HG02973 (cell line): ENCODE results near the gene RCCD1.
A peak's percentile ranks its signal among the peaks of the same experiment; 100 is the strongest.

Experiments
- ATAC-seq: cut with Tn5 transposase; IDR thresholded peaks from one replicate; pipeline ENCODE4 v1.9.1; 2021; ENCODE audit warnings: moderate library complexity; ENCODE audit not compliant: unreplicated experiment

RCCD1 gene

DNA sequence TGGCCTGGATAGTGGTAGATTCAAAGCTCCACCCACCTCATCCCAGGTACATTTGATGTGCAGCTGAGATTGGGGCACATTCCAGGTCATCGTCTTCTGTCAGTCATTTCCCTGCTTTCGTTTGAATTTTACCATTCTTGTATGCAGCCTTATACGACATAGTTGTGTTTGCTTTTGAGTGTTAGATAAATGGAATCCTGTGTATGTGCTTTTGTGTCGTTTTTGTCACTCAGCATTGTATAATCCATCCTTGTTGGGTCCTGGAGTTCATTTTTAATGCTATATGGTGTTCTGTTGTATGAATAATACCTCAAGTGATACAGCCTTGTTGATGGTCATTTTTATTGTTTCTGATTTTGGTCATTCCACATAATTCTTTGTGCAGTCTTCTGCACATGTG lies 7.3 kb downstream of the RCCD1 start:
- no peak for ATAC-seq

DNA sequence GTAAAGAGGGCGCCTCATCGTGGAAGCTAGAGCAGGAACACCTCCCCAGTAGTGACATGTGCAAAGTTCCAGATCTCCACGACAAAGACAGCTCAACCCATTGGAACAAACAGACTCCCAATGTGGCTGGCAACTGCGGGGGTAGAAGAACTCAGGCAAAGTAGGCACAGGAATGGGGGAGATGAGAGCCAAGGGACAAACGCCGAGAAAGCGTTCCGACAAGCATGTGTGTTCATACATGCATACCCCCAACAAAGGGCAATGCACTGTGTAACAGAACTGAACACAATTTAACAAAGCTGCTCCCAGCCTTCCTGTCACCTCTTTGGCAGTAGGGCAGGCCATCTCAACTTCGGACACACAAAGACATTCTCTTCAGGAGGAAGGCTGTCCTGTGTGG lies 11.6 kb downstream of the RCCD1 start:
- ATAC-seq, result no peak

DNA sequence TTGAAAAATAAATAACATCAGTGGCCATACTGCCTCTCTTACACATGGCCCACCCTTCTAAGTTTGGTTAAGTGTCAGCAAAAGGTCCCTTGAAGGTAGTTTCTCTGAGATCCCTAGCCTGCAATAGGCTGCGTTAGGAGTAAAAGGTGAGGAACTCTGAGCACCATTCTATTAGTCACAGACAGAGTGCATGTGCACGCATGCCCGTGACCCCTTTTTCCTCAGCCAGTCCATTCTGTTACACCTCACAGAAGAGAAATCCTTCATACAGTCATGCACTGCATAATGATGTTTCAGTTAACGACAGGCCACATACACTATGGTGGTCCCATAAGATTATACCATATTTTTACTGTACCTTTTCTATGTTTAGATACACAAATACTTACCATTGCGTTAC lies 12.5 kb downstream of the RCCD1 start:
- no peak for ATAC-seq

DNA sequence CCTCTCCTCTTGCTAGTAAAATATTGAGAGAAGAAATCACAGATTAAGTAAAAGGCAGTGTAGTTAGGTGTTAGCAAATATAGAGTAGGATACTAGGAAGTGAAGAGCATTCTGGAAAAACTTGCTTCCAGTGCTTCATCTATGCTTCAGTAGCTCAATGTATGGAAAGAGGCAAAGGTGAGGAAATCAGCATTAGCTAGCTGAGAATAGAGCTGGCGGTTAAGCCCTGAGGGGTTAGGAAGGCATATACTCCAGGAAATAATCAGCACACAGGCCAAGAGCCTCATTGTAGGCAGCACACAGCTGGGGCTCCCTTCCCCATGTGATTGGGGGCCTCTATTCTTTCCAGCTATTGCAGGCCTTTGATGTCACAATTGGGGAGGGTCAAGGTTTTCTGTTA lies 13.8 kb downstream of the RCCD1 start:
- ATAC-seq, result no peak

DNA sequence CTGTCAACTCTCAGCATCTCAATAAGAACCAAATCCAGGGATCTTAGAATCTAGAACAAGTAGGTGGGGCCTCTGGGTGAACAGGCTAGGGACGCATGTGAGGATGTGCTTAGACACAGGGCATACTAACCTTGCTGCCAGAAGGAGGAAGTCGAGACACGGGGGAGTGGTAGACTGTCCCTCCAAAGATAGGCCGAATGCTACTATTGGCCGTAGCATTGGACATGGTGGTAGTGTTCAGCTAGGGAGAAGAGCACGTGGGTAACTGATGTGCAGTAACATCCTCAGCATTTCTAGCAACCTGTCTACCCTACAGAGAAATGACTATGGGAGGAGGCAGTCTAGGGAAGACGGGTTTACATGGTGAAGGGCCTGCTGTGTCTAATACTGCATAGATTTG lies 15.6 kb downstream of the RCCD1 start:
- no peak for ATAC-seq

DNA sequence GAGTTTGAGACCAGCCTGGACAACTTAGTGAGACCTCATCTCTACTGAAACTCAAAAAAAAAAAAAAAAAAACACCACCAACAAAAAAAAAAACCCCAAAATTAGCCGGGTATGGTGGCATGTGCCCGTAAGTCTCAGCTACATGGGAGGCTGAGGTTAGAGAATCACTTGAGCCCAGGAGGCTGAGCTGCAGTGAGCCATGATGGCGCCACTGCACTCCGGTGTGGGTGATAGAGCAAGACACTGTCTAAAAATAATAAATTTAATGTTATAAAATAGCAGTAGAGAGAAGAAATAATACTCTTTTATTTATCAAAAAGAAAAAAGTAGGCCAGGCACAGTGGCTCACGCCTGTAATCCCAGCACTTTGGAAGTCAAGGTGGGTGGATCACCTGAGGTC lies 17.4 kb downstream of the RCCD1 start:
- no peak for ATAC-seq

DNA sequence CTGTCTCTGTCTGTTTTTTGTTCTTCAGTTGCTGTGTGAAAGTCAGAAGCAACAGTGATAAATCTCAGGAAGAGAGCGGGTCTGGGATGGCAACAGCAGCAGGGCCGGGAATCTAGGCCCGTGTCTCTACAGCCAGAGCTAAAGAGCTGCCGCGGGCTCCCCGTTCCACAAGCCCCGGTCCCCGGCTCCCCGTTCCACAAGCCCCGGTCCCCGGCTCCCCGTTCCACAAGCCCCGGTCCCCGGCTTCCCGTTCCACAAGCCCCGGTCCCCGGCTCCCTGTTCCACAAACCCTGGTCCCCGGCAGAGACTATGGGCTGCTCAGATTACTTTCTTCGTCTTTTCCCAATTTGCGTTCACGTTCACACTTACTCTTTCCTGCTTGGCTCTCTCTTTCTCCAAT lies 19.5 kb downstream of the RCCD1 start:
- ATAC-seq, result no peak

DNA sequence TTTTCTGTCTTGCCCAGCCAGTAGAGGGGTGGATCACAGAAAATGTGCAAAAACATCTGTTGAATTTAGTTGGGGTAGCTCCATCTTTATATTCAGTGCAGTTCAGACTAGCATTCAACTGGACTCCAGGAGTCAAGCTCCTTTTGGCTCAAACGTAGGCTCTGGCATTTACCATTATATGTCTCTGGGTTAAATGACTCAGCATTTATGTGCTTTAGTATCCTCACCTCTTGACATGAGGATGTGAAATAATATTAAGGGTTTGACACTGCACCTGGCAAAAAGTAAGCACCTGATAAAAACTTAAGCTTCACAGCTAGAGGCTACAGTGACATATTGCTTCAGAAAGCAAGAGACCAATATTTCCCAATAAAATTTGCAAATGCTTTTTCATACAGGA lies 24.9 kb downstream of the RCCD1 start:
- ATAC-seq, result no peak

DNA sequence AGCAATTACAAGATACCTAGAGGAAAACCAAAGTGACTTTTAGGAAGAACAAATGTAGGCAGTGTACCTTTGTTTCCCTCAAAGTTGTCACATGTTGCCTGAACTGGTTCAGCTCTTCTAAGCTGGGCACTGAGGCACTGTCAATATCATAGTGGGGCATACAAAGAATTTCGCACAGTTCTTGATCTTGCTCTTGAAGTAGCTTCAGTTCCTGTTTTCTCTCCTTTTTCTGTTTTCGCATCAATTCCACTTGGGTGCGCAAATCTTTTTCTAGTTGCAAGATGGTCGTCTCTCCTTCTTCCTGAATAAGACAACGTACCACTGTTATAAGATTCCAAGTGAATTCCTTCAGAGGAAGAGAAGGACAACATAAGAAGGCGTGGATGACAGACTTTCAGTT lies 27.0 kb downstream of the RCCD1 start:
- peak; percentile 76 for ATAC-seq

DNA sequence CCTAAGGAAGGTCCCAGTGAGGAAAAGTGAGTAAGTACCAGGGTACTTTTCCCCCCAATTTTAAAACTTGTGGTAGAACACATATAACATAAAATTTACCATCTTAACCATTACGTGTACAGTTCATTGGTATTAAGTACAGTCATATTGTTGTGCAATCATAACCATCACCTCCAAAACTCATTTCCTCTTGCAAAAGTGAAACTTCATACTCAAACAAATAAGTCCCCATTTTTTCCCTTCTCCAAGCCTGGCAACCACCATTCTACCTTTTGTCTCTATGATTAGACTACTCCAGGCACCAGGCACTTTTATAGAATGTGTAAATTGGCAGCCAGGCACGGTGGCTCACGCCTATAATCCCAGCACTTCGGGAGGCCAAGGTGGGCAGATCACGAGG lies 27.5 kb downstream of the RCCD1 start:
- no peak for ATAC-seq

DNA sequence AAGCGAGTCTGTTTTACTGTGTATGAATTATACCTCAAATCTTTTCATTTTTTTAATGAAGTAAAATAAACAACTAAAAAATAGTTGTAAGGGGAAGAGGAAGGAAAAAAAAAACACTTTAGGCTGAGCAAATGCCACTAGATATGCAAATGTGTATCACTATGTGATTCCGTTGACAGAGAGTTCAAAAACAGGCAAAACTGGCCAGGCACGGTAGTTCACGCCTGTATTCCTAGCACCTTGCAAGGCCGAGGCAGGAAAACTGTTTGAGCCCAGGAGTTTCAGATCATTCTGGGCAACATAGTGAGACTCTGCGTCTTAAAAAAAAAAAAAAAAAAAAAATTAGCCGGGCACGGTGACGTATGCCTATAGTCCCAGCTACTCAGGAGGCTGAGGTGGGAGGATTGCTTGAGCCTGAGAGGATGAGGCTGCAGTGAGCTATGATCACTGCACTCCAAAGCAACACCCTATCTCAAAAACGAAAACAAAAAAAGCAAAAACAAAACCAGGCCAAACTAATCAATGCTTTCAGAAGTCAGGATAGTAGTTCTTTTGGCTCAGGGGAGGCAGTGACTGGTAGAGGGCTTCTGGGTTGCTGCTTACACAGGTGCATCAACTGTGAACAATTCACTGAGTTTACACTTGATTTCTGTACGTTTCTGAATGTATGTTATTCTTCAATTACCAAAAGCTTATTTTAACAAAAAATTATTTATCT lies 32.3 kb downstream of the RCCD1 start:
- ATAC-seq, result peak; percentile 48

DNA sequence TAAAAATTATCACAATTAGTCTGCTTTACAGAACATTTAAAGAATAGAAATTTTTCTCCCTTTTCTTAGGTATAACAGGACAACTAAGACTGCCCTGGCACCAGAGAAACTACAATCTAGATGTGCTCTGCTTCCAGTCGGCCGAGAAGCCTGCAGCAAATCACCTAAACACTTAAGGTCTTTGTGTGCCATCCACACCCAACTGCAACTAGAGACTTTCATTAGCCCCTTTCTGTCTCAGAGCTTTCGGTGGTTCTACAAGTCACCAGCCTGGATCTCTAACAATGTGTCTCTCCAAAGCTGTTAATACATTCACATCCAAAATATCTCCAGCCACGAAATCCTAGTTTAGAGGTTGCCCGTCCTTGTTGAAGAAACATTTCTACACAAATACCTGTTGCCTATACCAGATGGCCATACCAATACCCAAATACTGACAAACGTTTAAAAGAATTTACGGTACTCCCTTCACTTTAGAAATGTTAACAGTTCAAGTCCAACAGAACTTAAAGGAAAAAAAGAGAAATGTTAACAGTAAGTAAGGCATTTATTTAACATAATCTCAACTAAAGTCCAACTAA lies 33.0 kb downstream of the RCCD1 start:
- ATAC-seq, result no peak

DNA sequence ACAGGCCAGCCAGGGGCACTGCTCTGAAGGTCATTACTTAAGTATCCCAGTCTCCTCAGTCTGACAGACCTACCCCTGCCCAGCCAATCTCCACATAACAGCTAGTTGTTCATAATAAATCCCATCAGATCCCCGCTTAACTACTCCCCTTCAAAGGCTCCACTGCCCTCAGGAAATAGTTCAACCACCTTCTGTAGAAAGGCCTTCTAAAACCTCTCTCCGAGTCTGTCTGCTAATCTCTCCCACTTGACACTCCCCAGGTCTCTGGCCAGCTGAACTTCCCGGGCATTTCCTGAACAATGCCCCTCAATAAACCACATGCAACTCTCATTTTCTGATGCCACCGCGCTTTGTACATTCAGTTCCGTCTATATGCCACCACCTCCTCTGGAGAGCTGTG lies 33.6 kb downstream of the RCCD1 start:
- no peak for ATAC-seq

DNA sequence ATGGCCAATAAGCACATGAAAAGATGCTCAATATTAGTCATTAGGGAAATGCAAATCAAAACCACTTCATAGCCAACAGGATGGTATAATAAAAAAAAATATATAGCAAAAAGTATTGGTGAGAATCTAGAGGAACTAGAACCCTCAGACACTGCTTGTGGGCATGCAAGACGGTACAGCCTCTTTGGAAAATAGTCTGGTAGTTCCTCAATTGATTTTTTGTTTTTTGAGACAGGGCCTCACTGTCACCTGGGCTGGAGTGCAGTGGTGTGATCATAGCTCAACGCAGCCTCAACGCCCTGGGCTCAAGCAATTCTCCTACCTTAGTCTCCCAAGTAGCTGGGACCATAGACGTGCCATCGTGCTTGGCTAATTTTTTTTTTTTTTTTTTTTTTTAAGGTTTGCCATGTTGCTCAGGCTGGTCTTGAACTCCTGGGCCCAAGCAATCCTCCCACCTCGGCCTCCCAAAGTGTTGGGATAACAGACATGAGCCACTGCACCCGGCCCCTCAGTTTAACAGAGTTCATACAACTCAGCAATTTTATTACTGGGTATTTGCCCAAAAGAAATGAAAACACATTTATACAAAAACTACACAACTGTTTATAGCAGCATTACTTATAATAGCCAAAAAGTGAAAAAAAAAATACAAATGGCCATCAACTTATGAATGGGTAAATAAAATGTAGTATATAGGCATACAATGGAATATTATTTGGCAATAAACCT lies 34.5 kb downstream of the RCCD1 start:
- ATAC-seq, result no peak

DNA sequence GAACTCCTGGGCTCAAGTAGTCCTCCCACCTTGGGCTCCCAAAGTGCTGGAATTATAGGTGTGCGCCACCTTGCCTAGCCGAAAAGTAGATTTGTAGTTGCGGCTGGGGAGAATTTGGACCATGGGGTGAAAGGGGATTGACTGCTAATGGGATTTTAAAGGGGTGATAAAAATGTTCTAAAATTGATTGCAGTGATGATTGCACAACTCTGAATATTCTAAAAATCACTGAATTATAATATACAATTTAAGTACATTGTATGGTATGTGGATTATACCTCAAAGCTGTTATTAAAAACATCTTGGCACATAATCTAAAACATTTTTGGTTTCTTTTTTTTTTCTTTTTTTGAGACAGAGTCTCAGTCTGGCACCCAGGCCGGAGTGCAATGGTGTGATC lies 35.8 kb downstream of the RCCD1 start:
- no peak for ATAC-seq

DNA sequence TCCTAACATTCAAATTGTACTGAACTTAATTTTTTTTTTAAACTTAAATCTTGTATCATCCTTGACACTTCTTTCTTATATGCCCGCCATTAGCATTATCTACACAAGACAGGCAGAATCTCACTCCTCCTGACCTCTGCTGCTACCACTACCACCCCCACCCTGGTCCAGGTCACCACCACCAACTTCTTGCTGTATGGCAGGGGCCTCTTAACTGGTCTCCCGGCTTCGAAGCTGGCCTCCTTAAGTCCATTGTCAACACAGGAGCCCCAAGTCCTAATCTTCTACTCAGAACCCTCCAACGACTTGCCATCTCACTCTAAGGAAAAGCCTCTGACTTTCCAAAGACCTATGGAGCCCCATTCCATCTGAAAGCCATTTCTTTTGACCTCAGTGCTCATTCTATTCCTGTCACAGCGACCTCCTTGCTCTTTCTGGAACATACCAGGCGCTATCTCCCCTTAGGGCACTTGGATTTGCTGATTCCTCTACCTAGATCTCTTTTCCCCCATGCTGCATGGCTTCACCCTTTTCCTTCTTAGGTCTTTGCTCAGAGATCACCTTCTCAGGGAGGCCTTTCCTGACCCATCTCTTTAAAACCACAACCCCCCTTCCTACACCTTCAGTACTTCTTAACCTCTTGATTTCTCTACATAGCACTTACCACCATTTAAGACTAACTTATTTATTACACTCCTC lies 37.1 kb downstream of the RCCD1 start:
- ATAC-seq, result no peak

DNA sequence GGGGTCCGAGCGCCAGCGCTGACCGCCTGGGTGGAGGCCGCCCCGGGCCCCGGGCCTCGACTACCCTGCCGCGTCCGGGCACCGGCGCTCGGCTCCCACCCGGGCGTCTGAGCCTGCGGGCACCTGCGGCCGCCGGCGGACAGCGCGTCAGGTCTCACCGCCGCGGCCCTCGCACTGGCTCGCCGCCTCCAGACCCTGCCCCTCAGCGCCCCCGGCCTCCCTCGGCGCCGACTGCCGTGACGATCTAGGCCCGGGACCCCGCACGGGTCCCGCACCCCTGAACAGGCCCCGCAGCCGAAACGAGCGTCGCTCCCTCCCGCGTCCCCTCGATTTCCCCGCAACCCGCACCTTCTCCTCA lies 39.4 kb downstream of the RCCD1 start:
- peak; percentile 17 for ATAC-seq

DNA sequence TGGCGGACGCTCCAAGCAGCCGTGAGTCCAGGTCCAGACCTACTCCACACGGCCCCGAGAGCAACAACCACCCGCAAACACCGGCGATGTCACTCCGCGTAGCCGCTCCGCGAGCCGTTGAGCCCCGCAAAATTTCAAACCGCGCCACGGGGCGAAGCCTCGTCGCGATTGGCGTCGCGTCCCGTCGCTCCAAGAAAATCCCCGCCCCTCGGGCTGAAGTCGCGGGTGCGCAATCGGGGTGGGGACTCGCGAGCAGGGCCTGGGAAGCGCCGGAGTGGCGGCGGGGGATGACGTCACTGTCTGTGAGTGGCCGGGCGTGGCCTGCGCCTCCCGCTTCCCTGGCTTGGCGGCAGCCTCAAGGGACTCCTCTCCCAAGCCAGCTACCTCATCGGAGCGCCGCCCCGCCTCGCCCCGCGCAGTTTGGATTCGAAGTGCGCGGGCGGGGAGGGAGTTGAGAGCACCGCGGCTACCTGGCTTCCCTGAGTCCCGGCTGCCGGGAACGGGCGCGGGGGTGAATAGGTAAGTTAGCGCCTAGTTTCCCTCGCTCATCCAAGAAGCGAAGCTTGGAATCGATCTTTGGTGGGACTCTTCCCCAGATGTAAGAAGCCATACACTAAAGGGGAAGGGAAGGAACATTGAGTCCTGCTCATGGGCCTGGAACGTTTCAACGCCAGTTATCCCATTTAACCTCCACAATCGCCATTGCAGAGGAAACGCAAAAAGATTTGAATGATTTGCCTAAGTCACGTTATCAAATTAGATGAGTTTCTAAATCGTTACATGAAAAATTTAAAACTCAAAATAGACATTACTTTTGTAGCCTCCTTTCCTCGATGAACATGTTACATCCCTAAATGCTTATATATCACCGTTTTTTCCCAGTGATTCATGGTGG lies 40.0 kb downstream of the RCCD1 start, which contains the start of gene PRC1:
TSS of gene PRC1 (minus strand) at position 119 of the 895 bp plus-strand sequence. CDS start at position 1, 118 bp downstream.
- peak; percentile 93 for ATAC-seq

DNA sequence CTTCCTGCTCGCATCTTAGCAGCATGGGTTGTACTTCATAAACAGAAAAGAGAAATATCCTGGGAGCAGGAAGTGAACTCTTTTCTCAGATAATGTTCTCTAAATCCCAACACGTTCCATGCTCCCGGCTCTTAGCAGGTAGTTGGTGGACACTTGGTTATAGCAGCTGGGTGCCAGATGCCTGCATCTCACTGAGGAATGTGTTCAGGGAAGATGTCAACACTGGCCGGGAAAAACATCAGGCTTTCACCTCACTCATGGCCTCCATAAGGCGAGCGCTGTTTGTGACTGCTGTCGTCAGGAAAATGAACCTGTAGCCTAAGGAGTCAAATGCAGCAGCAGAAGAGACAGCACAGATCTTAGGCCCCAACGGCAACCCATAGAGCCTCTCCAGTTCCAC lies 44.1 kb downstream of the RCCD1 start:
- no peak for ATAC-seq

DNA sequence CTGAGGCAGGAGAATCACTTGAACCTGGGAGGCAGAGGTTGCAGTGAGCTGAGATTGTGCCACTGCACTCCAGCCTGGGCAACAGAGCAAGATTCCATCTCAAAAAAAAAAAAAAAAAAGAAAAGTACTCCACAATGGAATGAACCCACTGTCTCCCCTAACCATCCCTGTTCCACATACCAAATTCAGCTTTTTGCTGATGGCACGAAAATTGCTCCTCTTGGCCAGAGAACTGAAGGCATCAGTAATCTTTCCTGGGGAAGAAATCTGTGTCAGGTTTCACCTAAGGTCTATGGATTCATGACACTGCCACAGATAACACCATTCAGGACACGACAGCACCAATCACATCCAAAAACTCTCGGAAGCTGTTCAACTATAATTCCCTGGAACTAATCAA lies 46.5 kb downstream of the RCCD1 start:
- no peak for ATAC-seq

DNA sequence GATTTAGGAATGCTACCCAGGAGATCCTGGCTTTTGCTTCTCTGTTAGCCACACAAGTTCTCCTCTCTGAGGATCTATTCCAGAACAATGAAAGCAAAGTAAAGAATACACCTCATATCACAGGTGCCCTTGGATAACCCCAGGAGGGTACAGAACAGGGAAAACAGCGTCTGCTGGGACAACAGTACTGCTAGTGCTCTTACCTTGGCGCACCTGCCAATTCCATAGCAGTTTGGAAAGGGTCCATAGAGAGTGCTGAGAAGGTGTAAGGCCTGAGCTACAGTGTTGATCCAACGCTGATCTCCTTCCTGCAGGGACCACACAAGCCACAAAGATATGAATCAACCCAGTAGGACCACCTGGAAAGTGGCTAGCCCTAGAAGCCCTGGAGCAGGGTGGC lies 52.6 kb downstream of the RCCD1 start:
- no peak for ATAC-seq
